ENCODE data around the gene CCHCR1.

The CCHCR1 gene

DNA sequence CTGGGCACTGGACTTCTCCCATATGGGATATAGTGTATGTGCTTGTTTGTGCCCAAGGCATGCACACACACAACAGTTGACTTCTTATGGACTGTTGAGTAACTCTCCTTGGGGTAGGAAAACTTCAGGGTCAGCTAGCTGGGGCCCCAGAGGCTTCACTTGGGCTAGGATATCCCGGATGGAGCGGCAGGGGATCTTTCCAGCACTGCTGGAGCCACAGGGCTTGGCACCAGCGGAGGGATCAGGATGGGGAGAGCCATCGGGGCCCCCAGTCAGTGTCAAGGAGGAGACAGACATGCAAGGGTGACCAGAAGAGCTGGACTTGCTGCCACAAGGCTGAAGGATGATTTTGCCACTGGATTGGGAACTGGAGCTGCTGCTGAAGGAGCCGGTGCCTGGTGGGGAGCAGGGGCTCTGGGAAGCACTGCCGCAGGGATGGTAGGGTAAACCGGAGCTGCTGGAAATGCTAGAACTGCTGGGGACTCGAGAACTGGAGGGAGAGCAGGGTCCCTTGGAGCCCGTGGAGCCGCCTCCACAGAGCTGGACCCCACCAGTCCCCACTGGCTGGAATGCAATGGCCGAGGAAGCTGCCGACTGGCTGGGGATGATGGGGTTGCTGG lies 41.6 kb downstream of the CCHCR1 start:
- no peak for ATAC-seq
- no peak for TF ChIP-seq TSHZ2 (CRISPR knock-in tag; IDR thresholded peaks at IDR 0.05)
- TF ChIP-seq ZC3H10 (CRISPR knock-in tag; IDR thresholded peaks at IDR 0.05) = no peak
- no peak for TF ChIP-seq CSDC2 (CRISPR knock-in tag; IDR thresholded peaks at IDR 0.05)
- TF ChIP-seq, protein P1, sequence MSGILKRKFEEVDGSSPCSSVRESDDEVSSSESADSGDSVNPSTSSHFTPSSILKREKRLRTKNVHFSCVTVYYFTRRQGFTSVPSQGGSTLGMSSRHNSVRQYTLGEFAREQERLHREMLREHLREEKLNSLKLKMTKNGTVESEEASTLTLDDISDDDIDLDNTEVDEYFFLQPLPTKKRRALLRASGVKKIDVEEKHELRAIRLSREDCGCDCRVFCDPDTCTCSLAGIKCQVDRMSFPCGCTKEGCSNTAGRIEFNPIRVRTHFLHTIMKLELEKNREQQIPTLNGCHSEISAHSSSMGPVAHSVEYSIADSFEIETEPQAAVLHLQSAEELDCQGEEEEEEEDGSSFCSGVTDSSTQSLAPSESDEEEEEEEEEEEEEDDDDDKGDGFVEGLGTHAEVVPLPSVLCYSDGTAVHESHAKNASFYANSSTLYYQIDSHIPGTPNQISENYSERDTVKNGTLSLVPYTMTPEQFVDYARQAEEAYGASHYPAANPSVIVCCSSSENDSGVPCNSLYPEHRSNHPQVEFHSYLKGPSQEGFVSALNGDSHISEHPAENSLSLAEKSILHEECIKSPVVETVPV (CRISPR knock-in tag; IDR thresholded peaks at IDR 0.05) = no peak
- no peak for TF ChIP-seq ZFP3 (CRISPR knock-in tag; IDR thresholded peaks at IDR 0.05)
- no peak for TF ChIP-seq CREB5 (CRISPR knock-in tag; IDR thresholded peaks at IDR 0.05; ENCODE audit: low read depth)
- TF ChIP-seq SNAI2 (CRISPR knock-in tag; IDR thresholded peaks at IDR 0.05) = no peak

DNA sequence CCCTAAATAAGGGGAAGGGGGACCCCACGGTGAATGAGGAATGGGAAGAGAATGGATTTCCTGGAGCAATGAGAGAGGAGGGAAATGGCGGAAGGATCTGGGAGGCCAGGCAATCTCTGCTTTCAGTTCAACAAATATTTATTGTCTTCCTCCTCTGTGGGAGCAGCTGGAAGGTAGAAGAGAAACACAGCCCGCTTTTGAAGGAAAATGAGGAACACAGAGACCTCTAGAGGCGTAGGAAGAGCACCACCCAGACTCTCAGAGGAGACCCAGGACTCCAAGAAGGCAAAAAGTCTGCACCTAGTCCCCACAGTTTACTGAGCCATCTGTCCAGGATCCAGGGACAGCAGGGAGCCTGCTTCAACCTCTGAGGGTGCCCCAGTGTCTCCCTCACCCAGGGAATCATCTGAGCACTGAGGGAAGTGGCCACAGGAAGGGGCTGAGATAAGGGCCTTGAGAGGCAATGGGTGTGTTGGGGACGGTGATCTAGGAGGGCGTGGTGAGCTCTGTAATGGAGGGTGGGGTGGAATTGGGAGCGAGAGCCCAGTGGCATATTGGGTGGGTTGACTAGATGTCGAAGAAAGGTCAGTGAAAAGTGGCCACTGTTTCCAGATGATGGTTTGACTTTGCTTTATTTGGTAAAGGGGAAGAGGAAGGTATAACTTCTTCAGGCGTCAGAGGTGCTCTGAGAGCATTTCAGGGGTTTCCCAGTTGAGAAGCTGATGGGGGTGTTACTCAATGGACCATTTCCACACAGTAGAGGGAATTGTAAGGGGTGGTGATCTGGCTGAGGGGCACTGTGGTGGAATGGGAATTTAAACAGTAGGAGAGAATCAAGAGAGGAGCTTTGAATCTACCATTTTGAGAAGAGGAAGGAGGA lies 42.4 kb downstream of the CCHCR1 start:
- ATAC-seq = peak; percentile 89
- TF ChIP-seq SNAI2 (CRISPR knock-in tag; IDR thresholded peaks at IDR 0.05) (no peak), TOX (CRISPR knock-in tag; IDR thresholded peaks at IDR 0.05; ENCODE audit: borderline replicate concordance) (no peak), ZNF565 (CRISPR knock-in tag; conservative IDR thresholded peaks at IDR 0.05; ENCODE audit: low read depth) (no peak)
- TF ChIP-seq, protein P2, sequence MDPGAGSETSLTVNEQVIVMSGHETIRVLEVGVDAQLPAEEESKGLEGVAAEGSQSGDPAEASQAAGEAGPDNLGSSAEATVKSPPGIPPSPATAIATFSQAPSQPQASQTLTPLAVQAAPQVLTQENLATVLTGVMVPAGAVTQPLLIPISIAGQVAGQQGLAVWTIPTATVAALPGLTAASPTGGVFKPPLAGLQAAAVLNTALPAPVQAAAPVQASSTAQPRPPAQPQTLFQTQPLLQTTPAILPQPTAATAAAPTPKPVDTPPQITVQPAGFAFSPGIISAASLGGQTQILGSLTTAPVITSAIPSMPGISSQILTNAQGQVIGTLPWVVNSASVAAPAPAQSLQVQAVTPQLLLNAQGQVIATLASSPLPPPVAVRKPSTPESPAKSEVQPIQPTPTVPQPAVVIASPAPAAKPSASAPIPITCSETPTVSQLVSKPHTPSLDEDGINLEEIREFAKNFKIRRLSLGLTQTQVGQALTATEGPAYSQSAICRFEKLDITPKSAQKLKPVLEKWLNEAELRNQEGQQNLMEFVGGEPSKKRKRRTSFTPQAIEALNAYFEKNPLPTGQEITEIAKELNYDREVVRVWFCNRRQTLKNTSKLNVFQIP (CRISPR knock-in tag; IDR thresholded peaks at IDR 0.05; ENCODE audit: borderline replicate concordance, low read depth) = no peak

DNA sequence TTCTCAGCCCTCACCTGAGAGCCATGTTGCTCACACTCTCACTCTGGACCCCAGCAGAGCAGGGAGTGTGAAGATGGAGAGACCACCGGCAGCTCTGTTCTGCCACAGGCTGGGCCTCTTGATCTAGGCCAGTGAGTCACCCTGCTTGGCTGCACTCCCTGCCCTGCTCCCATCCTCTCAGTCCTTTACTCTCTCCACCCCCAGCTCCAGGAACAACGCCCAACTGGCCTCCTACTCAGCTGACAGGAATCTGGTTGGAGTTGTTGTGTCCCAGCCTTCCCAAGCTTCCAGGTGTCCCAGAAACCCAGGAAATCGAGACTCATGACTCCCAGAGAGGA lies 43.1 kb downstream of the CCHCR1 start, which contains the start of gene PSORS1C1:
TSS of gene PSORS1C1 (plus strand) at position 260 of the 338 bp plus-strand sequence. CDS start 14,833 bp downstream, outside the sequence.
- ATAC-seq = peak; percentile 97
- TF ChIP-seq ZNF565 (CRISPR knock-in tag; conservative IDR thresholded peaks at IDR 0.05; ENCODE audit: low read depth) (no peak), ZFP3 (CRISPR knock-in tag; IDR thresholded peaks at IDR 0.05) (peak; percentile 52; the same call in 1 of the 2 replicates)

- peak; percentile 28 for ATAC-seq
- TF ChIP-seq, protein P1 (CRISPR knock-in tag; IDR thresholded peaks at IDR 0.05) = no peak
- TF ChIP-seq ZNF8 (CRISPR knock-in tag; IDR thresholded peaks at IDR 0.05) (no peak), ZC3H10 (CRISPR knock-in tag; IDR thresholded peaks at IDR 0.05) (no peak), ZFP3 (CRISPR knock-in tag; IDR thresholded peaks at IDR 0.05) (no peak), SNAI2 (CRISPR knock-in tag; IDR thresholded peaks at IDR 0.05) (no peak), PPARA (CRISPR knock-in tag; IDR thresholded peaks at IDR 0.05; ENCODE audit: borderline replicate concordance) (no peak), CREB5 (CRISPR knock-in tag; IDR thresholded peaks at IDR 0.05; ENCODE audit: low read depth) (no peak)
Observed at GRCh38 chr6:31113861-31114540, 43.6 kb downstream of the CCHCR1 start.
